Measurements from ENCODE around the gene RPRD2.

DNA sequence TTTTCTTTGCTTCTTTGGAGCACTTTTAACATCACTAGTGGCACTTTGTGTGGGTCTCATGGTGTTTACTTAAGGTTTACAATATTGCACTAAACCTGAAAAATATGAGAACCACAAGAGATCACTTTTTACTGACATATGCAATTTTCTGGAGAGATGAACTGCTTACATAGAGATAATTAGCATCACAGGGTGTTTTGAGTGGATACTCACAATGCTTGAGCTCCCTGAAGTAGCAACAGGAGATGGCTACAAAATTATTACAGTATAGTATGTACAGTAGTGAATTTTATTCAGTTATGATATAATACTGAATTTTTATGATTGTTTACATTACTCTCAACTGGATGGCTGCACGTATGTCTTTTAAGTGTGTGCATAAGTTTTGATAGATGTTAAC lies 22.6 kb downstream of the RPRD2 start:
- TF ChIP-seq EZH2phosphoT487 (IDR thresholded peaks at IDR 0.05; ENCODE audit: borderline replicate concordance, low read length) (no peak), CTCF (conservative IDR thresholded peaks at IDR 0.05; ENCODE audit: low read depth, low read length) (no peak)
